ENCODE measurements around the gene ZBTB37.
"Not testable (repeated sequence)": the region's sequence is repeated elsewhere in the genome, so short reads cannot be mapped to it uniquely, and the experiment has no call there.

The ZBTB37 gene

DNA sequence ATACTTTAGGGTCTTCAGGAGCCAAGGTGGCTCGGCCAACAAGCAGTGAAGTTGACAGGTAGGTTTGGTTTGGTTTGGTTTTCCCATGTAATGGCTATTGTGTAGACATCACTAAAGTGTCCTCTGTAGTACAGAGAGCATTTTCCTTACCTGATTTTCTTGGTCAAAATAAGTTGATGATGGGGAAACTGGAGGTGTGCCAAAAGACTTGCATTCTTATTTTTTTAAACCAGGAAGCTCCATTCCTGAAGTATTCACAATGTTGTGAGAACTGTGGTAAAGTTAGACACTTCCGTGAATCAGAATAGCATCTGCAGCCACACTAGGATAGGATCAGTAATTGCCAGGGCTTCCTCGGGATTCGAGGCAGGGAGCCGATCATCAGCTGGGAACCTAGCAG is 2.9 kb downstream of the ZBTB37 start:
- Histone ChIP-seq H3K27ac (no peak overlapping the region), H3K36me3 (ENCODE audit: insufficient read depth) (peaks cover 14% of the 10 kb centered on the region; the same call in 1 of the 2 replicates)
- TF ChIP-seq, protein P1, sequence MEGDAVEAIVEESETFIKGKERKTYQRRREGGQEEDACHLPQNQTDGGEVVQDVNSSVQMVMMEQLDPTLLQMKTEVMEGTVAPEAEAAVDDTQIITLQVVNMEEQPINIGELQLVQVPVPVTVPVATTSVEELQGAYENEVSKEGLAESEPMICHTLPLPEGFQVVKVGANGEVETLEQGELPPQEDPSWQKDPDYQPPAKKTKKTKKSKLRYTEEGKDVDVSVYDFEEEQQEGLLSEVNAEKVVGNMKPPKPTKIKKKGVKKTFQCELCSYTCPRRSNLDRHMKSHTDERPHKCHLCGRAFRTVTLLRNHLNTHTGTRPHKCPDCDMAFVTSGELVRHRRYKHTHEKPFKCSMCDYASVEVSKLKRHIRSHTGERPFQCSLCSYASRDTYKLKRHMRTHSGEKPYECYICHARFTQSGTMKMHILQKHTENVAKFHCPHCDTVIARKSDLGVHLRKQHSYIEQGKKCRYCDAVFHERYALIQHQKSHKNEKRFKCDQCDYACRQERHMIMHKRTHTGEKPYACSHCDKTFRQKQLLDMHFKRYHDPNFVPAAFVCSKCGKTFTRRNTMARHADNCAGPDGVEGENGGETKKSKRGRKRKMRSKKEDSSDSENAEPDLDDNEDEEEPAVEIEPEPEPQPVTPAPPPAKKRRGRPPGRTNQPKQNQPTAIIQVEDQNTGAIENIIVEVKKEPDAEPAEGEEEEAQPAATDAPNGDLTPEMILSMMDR (conservative IDR thresholded peaks at IDR 0.05; ENCODE audit: low read depth, low read length), result no peak

DNA sequence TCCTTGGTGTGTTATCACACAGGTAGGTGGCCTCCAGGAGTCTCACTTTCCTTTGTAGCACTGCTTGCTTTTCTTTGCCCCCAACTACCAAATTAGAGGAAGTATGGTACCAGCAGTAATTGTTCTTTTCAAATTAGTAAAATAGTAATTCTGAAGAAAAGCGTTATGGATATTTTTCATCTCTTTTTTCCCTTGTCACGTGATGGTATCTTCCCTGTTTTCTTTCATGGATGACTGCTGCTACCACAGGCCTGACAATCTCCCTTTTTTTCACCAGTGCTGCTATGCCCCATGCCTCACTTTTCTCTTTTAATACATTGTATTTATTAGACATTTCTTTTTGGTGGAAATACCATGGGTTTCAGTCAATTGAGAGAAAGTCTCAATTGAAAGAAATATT is 3.3 kb downstream of the ZBTB37 start:
- Histone ChIP-seq H2AFZ (ENCODE audit: low read depth) (no peak overlapping the region), H3K4me2 (no peak overlapping the region)

More for the DNA sequence above, 2.9 kb downstream of the ZBTB37 start:
- Histone ChIP-seq H4K20me1 (ENCODE audit: insufficient read depth) (peaks cover 10% of the 10 kb centered on the region), H3K4me2 (no peak overlapping the region), H3K79me2 (ENCODE audit: insufficient read depth, low read depth) (peaks cover 17% of the 10 kb centered on the region), H3K9ac (no peak overlapping the region), H3K27me3 (ENCODE audit: insufficient read depth, low read depth) (no peaks in the 10 kb centered on the region), H3K4me3 (IDR thresholded peaks at IDR 0.05; ENCODE audit: insufficient read depth, low read depth, low read length) (no peak overlapping the region), H2AFZ (ENCODE audit: low read depth) (no peak overlapping the region), H3K4me1 (ENCODE audit: low read depth, poor library complexity, severe bottlenecking) (peaks cover 24% of the 10 kb centered on the region)

DNA sequence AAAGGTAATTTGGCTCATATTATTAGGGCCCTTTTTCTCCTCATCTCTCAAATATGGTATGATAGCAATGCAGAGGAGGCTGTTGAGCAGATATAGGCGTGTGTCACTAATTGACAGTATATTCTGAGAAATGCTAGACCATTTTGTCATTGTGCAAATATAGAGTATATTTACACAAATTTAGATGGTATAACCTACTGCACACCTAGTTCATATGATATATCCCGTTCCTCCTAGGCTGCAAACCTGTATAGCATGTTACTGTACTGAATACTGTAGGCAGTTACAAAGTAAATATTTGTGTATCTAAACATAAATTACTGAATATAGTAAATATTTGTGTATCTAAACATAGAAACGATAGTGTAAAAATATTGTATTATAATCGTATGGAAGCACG is 8.6 kb downstream of the ZBTB37 start:
- Histone ChIP-seq H3K4me2 (no peak overlapping the region), H3K9ac (no peak overlapping the region), H3K4me1 (ENCODE audit: low read depth, poor library complexity, severe bottlenecking) (no peaks in the 10 kb centered on the region), H3K27me3 (ENCODE audit: insufficient read depth, low read depth) (no peaks in the 10 kb centered on the region), H3K79me2 (ENCODE audit: insufficient read depth, low read depth) (no peaks in the 10 kb centered on the region), H2AFZ (ENCODE audit: low read depth) (no peak overlapping the region), H3K4me3 (IDR thresholded peaks at IDR 0.05; ENCODE audit: insufficient read depth, low read depth, low read length) (no peak overlapping the region), H3K27ac (no peak overlapping the region), H4K20me1 (ENCODE audit: insufficient read depth) (no peaks in the 10 kb centered on the region), H3K36me3 (ENCODE audit: insufficient read depth) (no peaks in the 10 kb centered on the region)
- TF ChIP-seq, protein P1 (conservative IDR thresholded peaks at IDR 0.05; ENCODE audit: low read depth, low read length), result no peak

More for the DNA sequence above, 3.3 kb downstream of the ZBTB37 start:
- H4K20me1 ChIP-seq (ENCODE audit: insufficient read depth), result peaks cover 6% of the 10 kb centered on the region; the same call in 1 of the 2 replicates
- H3K9ac ChIP-seq, result no peak overlapping the region
- peaks cover 20% of the 10 kb centered on the region for H3K4me1 ChIP-seq (ENCODE audit: low read depth, poor library complexity, severe bottlenecking)
- H3K27ac ChIP-seq, result no peak overlapping the region
- peaks cover 13% of the 10 kb centered on the region for H3K79me2 ChIP-seq (ENCODE audit: insufficient read depth, low read depth)
- peaks cover 10% of the 10 kb centered on the region; the same call in 1 of the 2 replicates for H3K36me3 ChIP-seq (ENCODE audit: insufficient read depth)
- H3K27me3 ChIP-seq (ENCODE audit: insufficient read depth, low read depth), result no peaks in the 10 kb centered on the region
- no peak overlapping the region for H3K4me3 ChIP-seq (IDR thresholded peaks at IDR 0.05; ENCODE audit: insufficient read depth, low read depth, low read length)
- TF ChIP-seq, protein P1 (conservative IDR thresholded peaks at IDR 0.05; ENCODE audit: low read depth, low read length), result no peak

DNA sequence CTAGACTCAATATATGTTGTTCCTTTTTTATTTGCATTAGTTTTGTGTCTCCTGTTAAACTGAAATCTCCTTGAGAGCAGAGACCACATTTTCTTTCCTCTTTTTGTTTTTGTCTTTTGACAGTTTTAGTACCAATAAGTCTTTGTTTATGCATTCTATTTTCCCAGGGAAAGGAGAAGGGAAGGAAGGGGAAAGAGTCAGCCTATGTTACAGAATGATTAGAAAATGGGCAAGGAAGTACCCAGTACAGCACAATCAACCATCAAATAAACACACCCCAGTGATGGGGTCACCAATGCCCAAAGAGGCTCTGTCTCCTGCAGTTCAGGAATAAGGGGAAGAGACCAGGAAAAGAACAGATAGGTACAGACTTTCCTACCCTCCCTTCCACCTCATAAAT is 10.1 kb downstream of the ZBTB37 start:
- no peak overlapping the region for H3K4me2 ChIP-seq
- H2AFZ ChIP-seq (ENCODE audit: low read depth), result no peak overlapping the region
- H3K27me3 ChIP-seq (ENCODE audit: insufficient read depth, low read depth), result no peaks in the 10 kb centered on the region
- no peaks in the 10 kb centered on the region for H3K36me3 ChIP-seq (ENCODE audit: insufficient read depth)
- TF ChIP-seq, protein P1 (conservative IDR thresholded peaks at IDR 0.05; ENCODE audit: low read depth, low read length), result no peak
- no peak overlapping the region for H3K4me3 ChIP-seq (IDR thresholded peaks at IDR 0.05; ENCODE audit: insufficient read depth, low read depth, low read length)
- H3K9ac ChIP-seq, result no peak overlapping the region
- H3K79me2 ChIP-seq (ENCODE audit: insufficient read depth, low read depth), result no peaks in the 10 kb centered on the region
- H4K20me1 ChIP-seq (ENCODE audit: insufficient read depth), result no peaks in the 10 kb centered on the region
- no peaks in the 10 kb centered on the region for H3K4me1 ChIP-seq (ENCODE audit: low read depth, poor library complexity, severe bottlenecking)
- H3K27ac ChIP-seq, result no peak overlapping the region

DNA sequence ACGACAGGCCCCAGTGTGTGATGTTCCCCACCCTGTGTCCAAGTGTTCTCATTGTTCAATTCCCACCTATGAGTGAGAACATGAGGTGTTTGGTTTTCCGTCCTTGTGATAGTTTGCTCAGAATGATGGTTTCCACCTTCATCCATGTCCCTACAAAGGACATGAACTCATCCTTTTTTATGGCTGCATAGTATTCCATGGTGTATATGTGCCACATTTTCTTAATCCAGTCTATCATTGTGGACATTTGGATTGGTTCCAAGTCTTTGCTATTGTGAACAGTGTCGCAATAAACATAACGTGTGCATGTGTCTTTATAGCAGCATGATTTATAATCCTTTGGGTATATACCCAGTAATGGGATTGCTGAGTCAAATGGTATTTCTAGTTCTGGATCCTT is 12.9 kb downstream of the ZBTB37 start:
- H3K27me3 ChIP-seq (ENCODE audit: insufficient read depth, low read depth); H3K79me2 ChIP-seq (ENCODE audit: insufficient read depth, low read depth); H3K4me1 ChIP-seq (ENCODE audit: low read depth, poor library complexity, severe bottlenecking); H3K36me3 ChIP-seq (ENCODE audit: insufficient read depth); H3K27ac ChIP-seq; H2AFZ ChIP-seq (ENCODE audit: low read depth); H3K4me3 ChIP-seq (IDR thresholded peaks at IDR 0.05; ENCODE audit: insufficient read depth, low read depth, low read length); H3K9ac ChIP-seq; H4K20me1 ChIP-seq (ENCODE audit: insufficient read depth); H3K4me2 ChIP-seq: not testable (repeated sequence)

Measured in KMS-11 (cell line).